ENCODE measurements around the gene KRT28.
"Not testable (repeated sequence)": the region's sequence is repeated elsewhere in the genome, so short reads cannot be mapped to it uniquely, and the experiment has no call there.

Gene KRT28

DNA sequence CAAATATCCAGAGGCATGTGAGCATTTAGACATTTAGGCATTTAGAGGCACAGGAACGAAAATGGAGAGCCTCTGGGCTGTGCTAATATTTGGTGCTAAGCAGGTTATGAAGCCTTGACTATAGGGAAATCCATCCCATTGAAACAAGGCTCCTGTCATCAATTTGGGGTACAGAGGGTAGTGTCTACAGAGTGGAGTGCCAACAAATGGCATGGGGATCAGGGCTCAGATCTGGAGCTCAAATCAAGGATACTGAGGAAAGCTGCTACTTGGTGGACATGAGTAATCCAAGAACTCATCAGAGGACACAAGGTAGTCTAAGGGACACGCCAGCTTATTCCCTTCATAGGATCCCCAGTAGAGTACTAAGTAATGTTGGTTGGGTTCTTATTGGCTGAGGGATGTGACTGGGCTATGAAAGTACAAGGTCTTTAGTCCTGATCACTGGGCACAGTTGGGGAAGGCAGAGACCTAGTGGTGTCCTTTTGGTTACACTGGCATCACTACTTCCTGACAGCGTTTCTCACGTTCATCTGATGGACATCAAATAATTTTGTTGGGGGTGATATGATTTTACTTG, 17.4 kb upstream of the KRT28 start:
- H3K9me3 ChIP-seq (ENCODE audit: insufficient read depth, low read depth, low read length) = no peaks in the 10 kb centered on the region
- H3K27me3 ChIP-seq (ENCODE audit: insufficient read depth, low read length, poor library complexity, severe bottlenecking) = peaks cover 58% of the 10 kb centered on the region
- H3K4me1 ChIP-seq (ENCODE audit: insufficient read depth, low read length, poor library complexity, severe bottlenecking) = peaks cover 29% of the 10 kb centered on the region
- H3K4me2 ChIP-seq (ENCODE audit: low read depth, low read length, poor library complexity, severe bottlenecking) = peak overlapping the region; percentile 95
- H3K79me2 ChIP-seq (ENCODE audit: insufficient read depth, low read length) = peaks cover 22% of the 10 kb centered on the region
- H2AFZ ChIP-seq (ENCODE audit: low read length) = no peak overlapping the region
- TF ChIP-seq, protein P1, sequence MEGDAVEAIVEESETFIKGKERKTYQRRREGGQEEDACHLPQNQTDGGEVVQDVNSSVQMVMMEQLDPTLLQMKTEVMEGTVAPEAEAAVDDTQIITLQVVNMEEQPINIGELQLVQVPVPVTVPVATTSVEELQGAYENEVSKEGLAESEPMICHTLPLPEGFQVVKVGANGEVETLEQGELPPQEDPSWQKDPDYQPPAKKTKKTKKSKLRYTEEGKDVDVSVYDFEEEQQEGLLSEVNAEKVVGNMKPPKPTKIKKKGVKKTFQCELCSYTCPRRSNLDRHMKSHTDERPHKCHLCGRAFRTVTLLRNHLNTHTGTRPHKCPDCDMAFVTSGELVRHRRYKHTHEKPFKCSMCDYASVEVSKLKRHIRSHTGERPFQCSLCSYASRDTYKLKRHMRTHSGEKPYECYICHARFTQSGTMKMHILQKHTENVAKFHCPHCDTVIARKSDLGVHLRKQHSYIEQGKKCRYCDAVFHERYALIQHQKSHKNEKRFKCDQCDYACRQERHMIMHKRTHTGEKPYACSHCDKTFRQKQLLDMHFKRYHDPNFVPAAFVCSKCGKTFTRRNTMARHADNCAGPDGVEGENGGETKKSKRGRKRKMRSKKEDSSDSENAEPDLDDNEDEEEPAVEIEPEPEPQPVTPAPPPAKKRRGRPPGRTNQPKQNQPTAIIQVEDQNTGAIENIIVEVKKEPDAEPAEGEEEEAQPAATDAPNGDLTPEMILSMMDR (conservative IDR thresholded peaks at IDR 0.05; ENCODE audit: low read length) = no peak
- no peak for TF ChIP-seq EZH2phosphoT487 (IDR thresholded peaks at IDR 0.05; ENCODE audit: borderline replicate concordance)
- H3K36me3 ChIP-seq (ENCODE audit: insufficient read depth, low read length) = no peaks in the 10 kb centered on the region
- H3F3A ChIP-seq (ENCODE audit: low read depth) = peaks cover 15% of the 10 kb centered on the region; the same call in 1 of the 2 replicates
- no peak overlapping the region for H3K4me3 ChIP-seq (ENCODE audit: low read length, poor library complexity, severe bottlenecking)
- no peaks in the 10 kb centered on the region; the same call in 1 of the 2 replicates for H3K9me2 ChIP-seq (replicated peaks; ENCODE audit: low read depth, low read length)
- no peak overlapping the region for H3K9ac ChIP-seq (ENCODE audit: low read depth, low read length, poor library complexity, severe bottlenecking)
- H4K20me1 ChIP-seq (ENCODE audit: insufficient read depth, low read length, poor library complexity, severe bottlenecking) = no peaks in the 10 kb centered on the region

DNA sequence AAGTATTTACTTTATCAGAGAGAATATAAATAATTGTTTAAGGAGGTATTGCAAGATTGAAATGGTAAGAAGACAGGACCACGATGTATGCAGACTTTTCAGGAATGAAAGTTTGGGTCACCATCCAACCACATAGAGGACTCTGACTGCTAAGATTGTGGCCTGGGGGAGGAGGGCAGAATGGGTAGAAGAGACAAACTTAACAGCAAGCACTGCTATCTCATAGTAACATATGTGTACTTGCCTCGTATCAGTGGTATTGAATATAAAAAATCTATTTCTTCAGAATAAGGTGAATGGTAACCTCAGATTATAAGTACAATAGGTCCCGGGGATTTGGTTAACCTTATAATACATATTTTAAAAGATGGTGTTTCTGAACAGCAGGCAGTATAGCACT, 16.8 kb upstream of the KRT28 start:
- H3K9me3 ChIP-seq (ENCODE audit: insufficient read depth, low read depth, low read length) = no peaks in the 10 kb centered on the region
- no peak overlapping the region for H3K4me2 ChIP-seq (ENCODE audit: low read depth, low read length, poor library complexity, severe bottlenecking)
- H4K20me1 ChIP-seq (ENCODE audit: insufficient read depth, low read length, poor library complexity, severe bottlenecking) = no peaks in the 10 kb centered on the region
- no peak overlapping the region for H2AFZ ChIP-seq (ENCODE audit: low read length)
- TF ChIP-seq, protein P1 (conservative IDR thresholded peaks at IDR 0.05; ENCODE audit: low read length) = no peak
- no peak for TF ChIP-seq EZH2phosphoT487 (IDR thresholded peaks at IDR 0.05; ENCODE audit: borderline replicate concordance)
- no peak overlapping the region for H3K9ac ChIP-seq (ENCODE audit: low read depth, low read length, poor library complexity, severe bottlenecking)
- H3K9me2 ChIP-seq (replicated peaks; ENCODE audit: low read depth, low read length) = no peaks in the 10 kb centered on the region; the same call in 1 of the 2 replicates
- H3K4me1 ChIP-seq (ENCODE audit: insufficient read depth, low read length, poor library complexity, severe bottlenecking) = peaks cover 29% of the 10 kb centered on the region
- no peak overlapping the region for H3K4me3 ChIP-seq (ENCODE audit: low read length, poor library complexity, severe bottlenecking)
- H3K36me3 ChIP-seq (ENCODE audit: insufficient read depth, low read length) = no peaks in the 10 kb centered on the region
- H3K79me2 ChIP-seq (ENCODE audit: insufficient read depth, low read length) = peaks cover 22% of the 10 kb centered on the region
- peaks cover 15% of the 10 kb centered on the region; the same call in 1 of the 2 replicates for H3F3A ChIP-seq (ENCODE audit: low read depth)
- H3K27me3 ChIP-seq (ENCODE audit: insufficient read depth, low read length, poor library complexity, severe bottlenecking) = peaks cover 58% of the 10 kb centered on the region

DNA sequence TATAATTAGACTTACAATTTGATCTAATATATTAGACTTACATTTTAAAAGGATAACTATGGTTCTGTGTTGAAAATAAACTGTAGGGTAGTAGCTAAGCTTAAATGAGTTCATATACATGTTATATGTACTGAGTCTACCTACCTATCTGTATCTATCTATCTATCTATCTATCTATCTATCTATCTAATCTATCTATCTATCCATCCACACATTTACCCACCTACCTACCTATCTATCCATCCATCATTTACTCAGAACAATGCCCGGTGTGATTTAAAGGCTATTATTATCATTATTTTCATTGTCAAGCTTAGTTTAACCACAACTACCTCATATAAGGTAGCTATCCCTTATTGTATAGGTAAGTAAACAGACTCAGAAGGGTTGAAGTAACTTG, 15.6 kb upstream of the KRT28 start:
- Histone ChIP-seq H4K20me1 (ENCODE audit: insufficient read depth, low read length, poor library complexity, severe bottlenecking) (no peaks in the 10 kb centered on the region), H3K79me2 (ENCODE audit: insufficient read depth, low read length) (peaks cover 22% of the 10 kb centered on the region), H3K4me2 (ENCODE audit: low read depth, low read length, poor library complexity, severe bottlenecking) (no peak overlapping the region), H3K9me3 (ENCODE audit: insufficient read depth, low read depth, low read length) (no peaks in the 10 kb centered on the region), H3F3A (ENCODE audit: low read depth) (peaks cover 12% of the 10 kb centered on the region; the same call in 1 of the 2 replicates), H3K4me1 (ENCODE audit: insufficient read depth, low read length, poor library complexity, severe bottlenecking) (peaks cover 25% of the 10 kb centered on the region), H2AFZ (ENCODE audit: low read length) (no peak overlapping the region), H3K9me2 (replicated peaks; ENCODE audit: low read depth, low read length) (no peaks in the 10 kb centered on the region; the same call in 1 of the 2 replicates), H3K36me3 (ENCODE audit: insufficient read depth, low read length) (no peaks in the 10 kb centered on the region), H3K27me3 (ENCODE audit: insufficient read depth, low read length, poor library complexity, severe bottlenecking) (peaks cover 58% of the 10 kb centered on the region), H3K9ac (ENCODE audit: low read depth, low read length, poor library complexity, severe bottlenecking) (no peak overlapping the region), H3K4me3 (ENCODE audit: low read length, poor library complexity, severe bottlenecking) (no peak overlapping the region)
- TF ChIP-seq EZH2phosphoT487 (IDR thresholded peaks at IDR 0.05; ENCODE audit: borderline replicate concordance) = no peak
- TF ChIP-seq, protein P1 (conservative IDR thresholded peaks at IDR 0.05; ENCODE audit: low read length) = no peak

- not testable (repeated sequence) for H3K9me3 ChIP-seq (ENCODE audit: insufficient read depth, low read depth, low read length); H4K20me1 ChIP-seq (ENCODE audit: insufficient read depth, low read length, poor library complexity, severe bottlenecking); H3K9me2 ChIP-seq (replicated peaks; ENCODE audit: low read depth, low read length); H3K4me3 ChIP-seq (ENCODE audit: low read length, poor library complexity, severe bottlenecking); H3F3A ChIP-seq (ENCODE audit: low read depth); H3K9ac ChIP-seq (ENCODE audit: low read depth, low read length, poor library complexity, severe bottlenecking); H2AFZ ChIP-seq (ENCODE audit: low read length); H3K4me2 ChIP-seq (ENCODE audit: low read depth, low read length, poor library complexity, severe bottlenecking); H3K36me3 ChIP-seq (ENCODE audit: insufficient read depth, low read length)
- Histone ChIP-seq H3K4me1 (ENCODE audit: insufficient read depth, low read length, poor library complexity, severe bottlenecking) (peaks cover 18% of the 10 kb centered on the region), H3K27me3 (ENCODE audit: insufficient read depth, low read length, poor library complexity, severe bottlenecking) (peaks cover 58% of the 10 kb centered on the region), H3K79me2 (ENCODE audit: insufficient read depth, low read length) (peaks cover 19% of the 10 kb centered on the region)
Observed at GRCh38 chr17:40814657-40815056, 14.9 kb upstream of the KRT28 start.
